ENCODE measurements around the gene NET1. TPM values are rescaled to one million over a fixed set of nuclear protein-coding genes. Genes with fewer than 3 reads are reported as not detected.

NET1 gene
- total RNA-seq, 5 donors from 2014 or later (not counting 1 experiment from before 2014, with no cell fraction given): 10.5 to 41.1 (median 25.1) TPM

DNA sequence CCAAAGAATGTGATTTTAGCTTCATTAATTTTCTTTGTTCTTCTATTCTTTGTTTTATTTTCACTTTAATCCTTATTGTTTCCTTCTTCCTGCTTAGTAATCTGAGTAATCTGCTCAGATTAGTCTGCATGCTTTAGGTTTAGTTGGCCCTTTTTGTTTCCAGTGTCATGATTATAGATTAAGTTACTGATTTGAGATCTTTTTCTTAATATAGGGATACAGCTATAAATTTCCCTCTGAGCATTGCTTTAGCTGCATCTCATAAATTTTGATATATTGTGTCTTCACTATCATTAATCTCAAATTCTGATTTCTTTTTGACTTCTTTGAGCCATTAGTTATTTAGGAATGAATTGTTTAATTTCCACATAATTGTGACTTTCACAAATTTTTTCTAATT is 6.2 kb downstream of the NET1 start:
- H3K36me3 Mint-ChIP-seq: peaks cover 9% of the 10 kb centered on the region
- H3K27me3 Mint-ChIP-seq: no peaks in the 10 kb centered on the region
- Histone ChIP-seq H3K4me3 (ENCODE audit: control insufficient read depth in 1 of 2, extremely low read depth in 1 of 2, low read length in 1 of 2) (no peak overlapping the region), H3K4me1 (ENCODE audit: control insufficient read depth in 1 of 2, extremely low read depth in 1 of 2, insufficient read depth in 2 of 2, low read length in 2 of 2) (no peaks in the 10 kb centered on the region), H3K36me3 (ENCODE audit: control insufficient read depth in 2 of 2, extremely low read depth in 1 of 2, insufficient read depth in 1 of 2, low read length in 1 of 2) (peaks cover 0 to 5% of the 10 kb centered on the region in 2 donors), H3K27me3 (replicated peaks in 1 of 2; ENCODE audit: control insufficient read depth in 2 of 2, extremely low read depth in 1 of 2, insufficient read depth in 2 of 2, low read length in 1 of 2) (no peaks in the 10 kb centered on the region), H3K27ac (ENCODE audit: low read length) (no peak overlapping the region), H3K9me3 (no peaks in the 10 kb centered on the region)
- no peaks in the 10 kb centered on the region for H3K4me1 Mint-ChIP-seq
- no peak overlapping the region for H3K27ac Mint-ChIP-seq
- peaks cover 0 to 25% (median 17%) of the 10 kb centered on the region in 3 donors for H3K9me3 Mint-ChIP-seq
- POLR2A ChIA-PET: interaction anchor here (0.6 to 0.7 kb wide), 3 partner anchors 12 to 580 kb away, joined by 3 to 4 read pairs (median 3); no protein-coding TSS in a partner anchor
- H3K4me3 Mint-ChIP-seq: no peak overlapping the region
- CTCF ChIA-PET: interaction anchor here in 1 of 2 donors (1.0 kb wide), 1 partner anchor 569 kb away, joined by 3 read pairs; no protein-coding TSS in a partner anchor
- DNase-seq (no peak), ATAC-seq (replicated peaks in 1 of 4) (no peak)

DNA sequence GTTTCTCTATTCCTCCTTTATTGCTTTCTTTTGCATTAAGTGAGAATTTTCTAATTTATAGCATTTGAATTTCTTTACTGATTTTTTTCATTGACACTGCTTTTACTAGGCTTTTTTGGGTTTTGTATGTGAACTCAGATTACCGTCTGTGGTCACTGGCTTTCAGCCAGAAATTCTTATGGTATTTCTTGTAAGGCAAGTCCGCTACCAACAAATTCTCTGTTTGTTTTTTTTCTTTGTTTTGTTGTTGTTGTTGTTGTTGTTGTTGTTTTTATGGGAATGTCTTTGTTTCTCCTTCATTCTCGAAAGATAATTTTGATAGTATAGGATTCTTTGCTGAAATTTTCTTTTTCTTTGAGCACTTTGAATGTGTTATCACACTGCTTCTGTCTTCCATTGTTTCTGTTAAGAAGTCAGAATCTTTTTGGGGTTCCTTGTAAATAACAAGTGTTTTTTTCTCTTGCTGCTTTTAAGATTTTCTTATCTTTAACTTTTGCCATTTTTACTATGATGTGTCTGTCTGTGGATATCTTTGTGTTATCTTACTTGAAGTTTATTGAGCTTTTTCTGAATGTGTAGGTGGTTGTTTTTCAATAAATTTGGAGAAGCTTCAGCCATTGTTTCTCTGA is 7.2 kb downstream of the NET1 start:
- 100% methylated on average over 3 of the region's 3 CpGs for WGBS (ENCODE audit: insufficient coverage)
- ATAC-seq (replicated peaks in 1 of 4): no peak
- Mint-ChIP-seq H3K4me1 (no peaks in the 10 kb centered on the region), H3K9me3 (peaks cover 0 to 25% (median 17%) of the 10 kb centered on the region in 3 donors), H3K27ac (no peak overlapping the region), H3K27me3 (no peaks in the 10 kb centered on the region), H3K4me3 (no peak overlapping the region), H3K36me3 (peaks cover 9% of the 10 kb centered on the region)
- DNase-seq: no peak
- H3K27me3 ChIP-seq (replicated peaks in 1 of 2; ENCODE audit: control insufficient read depth in 2 of 2, extremely low read depth in 1 of 2, insufficient read depth in 2 of 2, low read length in 1 of 2): no peaks in the 10 kb centered on the region
- no peaks in the 10 kb centered on the region for H3K4me1 ChIP-seq (ENCODE audit: control insufficient read depth in 1 of 2, extremely low read depth in 1 of 2, insufficient read depth in 2 of 2, low read length in 2 of 2)
- no peak overlapping the region for H3K27ac ChIP-seq (ENCODE audit: low read length)
- ChIA-PET POLR2A (interaction anchor here in 1 of 2 donors (0.6 kb wide), 1 partner anchor 90 kb away, joined by 3 read pairs; no protein-coding TSS in a partner anchor), CTCF (interaction anchor here in 1 of 2 donors (1.2 kb wide), 1 partner anchor 24 kb away, joined by 3 read pairs; no protein-coding TSS in a partner anchor)
- H3K9me3 ChIP-seq: no peaks in the 10 kb centered on the region
- H3K36me3 ChIP-seq (ENCODE audit: control insufficient read depth in 2 of 2, extremely low read depth in 1 of 2, insufficient read depth in 1 of 2, low read length in 1 of 2): peaks cover 0 to 5% of the 10 kb centered on the region in 2 donors
- no peak overlapping the region for H3K4me3 ChIP-seq (ENCODE audit: control insufficient read depth in 1 of 2, extremely low read depth in 1 of 2, low read length in 1 of 2)

DNA sequence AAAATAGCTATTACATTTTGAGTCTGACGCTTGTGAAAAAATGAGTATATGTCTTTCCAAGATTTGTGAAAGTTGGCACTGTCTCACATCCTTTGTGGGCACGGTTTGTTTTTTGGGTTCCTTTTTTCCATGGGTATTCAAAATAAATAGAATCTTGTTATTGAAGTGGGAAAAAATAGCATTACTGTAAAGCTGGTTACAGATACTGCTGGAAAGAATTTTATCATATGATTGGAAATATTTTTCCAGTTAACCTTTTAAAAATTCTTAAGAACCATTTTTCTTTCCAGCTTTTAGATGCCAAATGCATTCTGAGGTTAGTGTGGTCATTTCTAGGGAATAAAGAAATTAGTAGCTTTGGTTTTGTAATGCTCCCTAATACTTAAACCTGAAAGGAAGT is 11.4 kb downstream of the NET1 start:
- Histone ChIP-seq H3K4me1 (ENCODE audit: control insufficient read depth in 1 of 2, extremely low read depth in 1 of 2, insufficient read depth in 2 of 2, low read length in 2 of 2) (no peaks in the 10 kb centered on the region), H3K27me3 (replicated peaks in 1 of 2; ENCODE audit: control insufficient read depth in 2 of 2, extremely low read depth in 1 of 2, insufficient read depth in 2 of 2, low read length in 1 of 2) (no peaks in the 10 kb centered on the region), H3K27ac (ENCODE audit: low read length) (no peak overlapping the region), H3K36me3 (ENCODE audit: control insufficient read depth in 2 of 2, extremely low read depth in 1 of 2, insufficient read depth in 1 of 2, low read length in 1 of 2) (no peaks in the 10 kb centered on the region), H3K9me3 (no peaks in the 10 kb centered on the region), H3K4me3 (ENCODE audit: control insufficient read depth in 1 of 2, extremely low read depth in 1 of 2, low read length in 1 of 2) (no peak overlapping the region)
- Mint-ChIP-seq H3K27me3 (no peaks in the 10 kb centered on the region), H3K36me3 (peaks cover 9% of the 10 kb centered on the region), H3K27ac (no peak overlapping the region), H3K4me3 (no peak overlapping the region), H3K9me3 (peaks cover 0 to 17% (median 10%) of the 10 kb centered on the region in 3 donors), H3K4me1 (no peaks in the 10 kb centered on the region)
- CTCF ChIA-PET: interaction anchor here in 1 of 2 donors (0.8 to 1.7 kb wide), 2 partner anchors 11 to 128 kb away, joined by 3 to 8 read pairs; no protein-coding TSS in a partner anchor
- POLR2A ChIA-PET: no interaction called here
- ATAC-seq (replicated peaks in 1 of 4) (no peak), DNase-seq (no peak)
- 0% methylated on average over 1 of the region's 2 CpGs for WGBS (ENCODE audit: insufficient coverage)

GRCh38 chr10:5424751-5425150 is 12.4 kb downstream of the NET1 start:
- ChIA-PET CTCF (interaction anchor here in 1 of 2 donors (0.5 to 1.4 kb wide), 5 partner anchors 9 to 575 kb away, joined by 3 to 4 read pairs (median 3); no protein-coding TSS in a partner anchor), POLR2A (interaction anchor here in 1 of 2 donors (0.5 to 0.7 kb wide), 3 partner anchors 86 to 605 kb away, joined by 3 to 6 read pairs (median 4); no protein-coding TSS in a partner anchor)
- H3K9me3 ChIP-seq: no peaks in the 10 kb centered on the region
- H3K36me3 ChIP-seq (ENCODE audit: control insufficient read depth in 2 of 2, extremely low read depth in 1 of 2, insufficient read depth in 1 of 2, low read length in 1 of 2): no peaks in the 10 kb centered on the region
- no peaks in the 10 kb centered on the region for H3K27me3 ChIP-seq (replicated peaks in 1 of 2; ENCODE audit: control insufficient read depth in 2 of 2, extremely low read depth in 1 of 2, insufficient read depth in 2 of 2, low read length in 1 of 2)
- no peak for ATAC-seq (replicated peaks in 1 of 4)
- Mint-ChIP-seq H3K27ac (no peak overlapping the region), H3K4me1 (no peaks in the 10 kb centered on the region), H3K27me3 (no peaks in the 10 kb centered on the region), H3K4me3 (no peak overlapping the region), H3K9me3 (peaks cover 0 to 7% (median 1%) of the 10 kb centered on the region in 3 donors), H3K36me3 (peaks cover 3% of the 10 kb centered on the region)
- DNase-seq: no peak
- H3K4me3 ChIP-seq (ENCODE audit: control insufficient read depth in 1 of 2, extremely low read depth in 1 of 2, low read length in 1 of 2): no peak overlapping the region
- 93% methylated on average over 2 of the region's 4 CpGs for WGBS (ENCODE audit: insufficient coverage)
- H3K27ac ChIP-seq (ENCODE audit: low read length): no peak overlapping the region
- H3K4me1 ChIP-seq (ENCODE audit: control insufficient read depth in 1 of 2, extremely low read depth in 1 of 2, insufficient read depth in 2 of 2, low read length in 2 of 2): no peaks in the 10 kb centered on the region

DNA sequence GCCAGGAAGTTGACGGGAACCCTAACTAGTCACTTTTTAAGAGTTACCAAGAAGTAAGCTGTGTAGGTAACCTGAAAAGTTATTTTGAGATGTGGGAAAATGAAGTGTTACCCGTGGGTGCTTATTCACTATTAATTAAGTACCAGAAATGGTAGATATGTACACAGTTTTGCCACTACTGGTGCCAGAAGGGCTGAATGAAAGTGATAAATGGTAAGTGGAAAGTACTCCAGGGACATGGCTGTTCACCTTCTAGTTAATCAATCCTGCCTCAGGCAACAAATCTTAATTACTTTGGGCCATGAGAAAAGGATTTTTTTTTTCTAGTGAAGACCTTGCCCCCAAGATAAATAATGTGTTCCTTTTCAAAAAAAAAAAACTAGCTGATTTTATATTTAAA is 15.8 kb downstream of the NET1 start:
- no peaks in the 10 kb centered on the region for H3K4me1 Mint-ChIP-seq
- no peaks in the 10 kb centered on the region for H3K36me3 ChIP-seq (ENCODE audit: control insufficient read depth in 2 of 2, extremely low read depth in 1 of 2, insufficient read depth in 1 of 2, low read length in 1 of 2)
- no peak overlapping the region for H3K27ac ChIP-seq (ENCODE audit: low read length)
- no peak overlapping the region for H3K27ac Mint-ChIP-seq
- H3K4me3 ChIP-seq (ENCODE audit: control insufficient read depth in 1 of 2, extremely low read depth in 1 of 2, low read length in 1 of 2): no peak overlapping the region
- WGBS (ENCODE audit: insufficient coverage): no CpG with 5 or more reads among the region's 2 CpGs
- no peak overlapping the region for H3K4me3 Mint-ChIP-seq
- H3K4me1 ChIP-seq (ENCODE audit: control insufficient read depth in 1 of 2, extremely low read depth in 1 of 2, insufficient read depth in 2 of 2, low read length in 2 of 2): no peaks in the 10 kb centered on the region
- ChIA-PET CTCF (interaction anchor here (0.6 to 1.1 kb wide), 3 partner anchors 17 to 375 kb away, joined by 3 read pairs; no protein-coding TSS in a partner anchor), POLR2A (no interaction called here)
- peaks cover 6% of the 10 kb centered on the region for H3K36me3 Mint-ChIP-seq
- no peaks in the 10 kb centered on the region for H3K27me3 ChIP-seq (replicated peaks in 1 of 2; ENCODE audit: control insufficient read depth in 2 of 2, extremely low read depth in 1 of 2, insufficient read depth in 2 of 2, low read length in 1 of 2)
- H3K27me3 Mint-ChIP-seq: no peaks in the 10 kb centered on the region
- ATAC-seq (replicated peaks in 1 of 4): no peak
- no peaks in the 10 kb centered on the region for H3K9me3 ChIP-seq
- no peak for DNase-seq
- peaks cover 0 to 2% (median 0%) of the 10 kb centered on the region in 3 donors for H3K9me3 Mint-ChIP-seq

DNA sequence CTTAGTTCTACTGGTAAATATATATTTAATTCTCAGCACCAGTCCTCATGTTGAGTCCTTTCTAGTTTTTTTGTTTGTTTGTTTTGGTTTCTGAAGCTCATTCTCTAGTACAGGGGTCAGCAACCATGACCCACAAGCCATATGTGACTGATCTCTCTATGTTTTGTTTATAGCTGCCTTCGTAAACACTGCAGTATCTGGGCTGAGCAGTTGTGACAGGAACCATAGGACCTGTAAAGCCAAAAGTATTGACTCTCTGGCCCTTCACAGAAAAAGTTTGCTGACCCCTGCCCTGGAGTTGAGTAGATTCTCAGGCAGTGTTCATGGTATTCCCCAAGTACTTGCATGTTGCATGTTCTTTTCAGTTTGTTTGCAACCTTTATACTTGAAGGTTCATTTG is 20.8 kb downstream of the NET1 start:
- WGBS (ENCODE audit: insufficient coverage): 91% methylated on average over 1 of the region's 1 CpG
- no peak for ATAC-seq (replicated peaks in 1 of 4)
- H3K4me3 ChIP-seq (ENCODE audit: control insufficient read depth in 1 of 2, extremely low read depth in 1 of 2, low read length in 1 of 2): no peak overlapping the region
- H3K9me3 ChIP-seq: no peaks in the 10 kb centered on the region
- Mint-ChIP-seq H3K9me3 (peaks cover 0 to 2% (median 0%) of the 10 kb centered on the region in 3 donors), H3K4me1 (peaks cover 8 to 12% (median 9%) of the 10 kb centered on the region in 3 donors), H3K4me3 (no peak overlapping the region), H3K27ac (no peak overlapping the region), H3K27me3 (no peaks in the 10 kb centered on the region), H3K36me3 (peaks cover 6% of the 10 kb centered on the region)
- no peaks in the 10 kb centered on the region for H3K36me3 ChIP-seq (ENCODE audit: control insufficient read depth in 2 of 2, extremely low read depth in 1 of 2, insufficient read depth in 1 of 2, low read length in 1 of 2)
- POLR2A ChIA-PET: no interaction called here
- no peaks in the 10 kb centered on the region for H3K27me3 ChIP-seq (replicated peaks in 1 of 2; ENCODE audit: control insufficient read depth in 2 of 2, extremely low read depth in 1 of 2, insufficient read depth in 2 of 2, low read length in 1 of 2)
- CTCF ChIA-PET: interaction anchor here (0.7 to 4.4 kb wide), 12 partner anchors 8 to 618 kb away, joined by 3 to 32 read pairs (median 5); no protein-coding TSS in a partner anchor
- H3K4me1 ChIP-seq (ENCODE audit: control insufficient read depth in 1 of 2, extremely low read depth in 1 of 2, insufficient read depth in 2 of 2, low read length in 2 of 2): peaks cover 3 to 7% of the 10 kb centered on the region in 2 experiments
- DNase-seq: no peak
- H3K27ac ChIP-seq (ENCODE audit: low read length): no peak overlapping the region
